ENCODE data around the gene PATL1.

- TF ChIP-seq POLR2AphosphoS5 (IDR thresholded peaks at IDR 0.05; ENCODE audit: low read depth, low read length) (no peak), POLR2A (IDR thresholded peaks at IDR 0.05; ENCODE audit: low read depth, low read length) (no peak), TAF1 (IDR thresholded peaks at IDR 0.05; ENCODE audit: low read depth, low read length) (no peak)
These were observed 43.1 kb downstream of the PATL1 start for GRCh38 chr11:59625703-59626102.
